Cerebellar cortex (tissue), 1 donor: ENCODE measurements around the gene MARK1.
"Not testable (repeated sequence)": the region's sequence is repeated elsewhere in the genome, so short reads cannot be mapped to it uniquely, and the experiment has no call there.

ENCODE experiments used
- DNase-seq: peaks from one replicate; pipeline ENCODE4 v3.0.0-alpha.2; 2015; ENCODE audit warnings: low spot score

MARK1 gene

DNA sequence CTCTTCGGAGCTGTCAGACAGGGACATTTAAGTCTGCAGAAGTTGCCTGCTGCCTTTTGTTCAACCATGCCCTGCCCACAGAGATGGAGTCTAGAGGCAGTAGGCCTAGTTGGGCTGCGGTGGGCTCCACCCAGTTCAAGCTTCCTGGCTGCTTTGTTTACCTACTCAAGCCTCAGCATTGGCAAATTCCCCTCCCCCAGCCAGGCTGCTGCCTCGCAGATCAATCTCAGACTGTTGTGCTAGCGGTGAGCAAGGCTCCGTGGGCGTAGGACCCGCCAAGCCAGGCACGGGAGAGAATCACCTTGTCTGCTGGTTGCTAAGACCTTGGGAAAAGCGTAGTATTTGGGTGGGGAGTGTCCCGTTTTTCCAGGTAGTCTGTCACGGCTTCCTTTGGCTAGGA lies 83.2 kb downstream of the MARK1 start:
- not testable (repeated sequence) for DNase-seq

DNA sequence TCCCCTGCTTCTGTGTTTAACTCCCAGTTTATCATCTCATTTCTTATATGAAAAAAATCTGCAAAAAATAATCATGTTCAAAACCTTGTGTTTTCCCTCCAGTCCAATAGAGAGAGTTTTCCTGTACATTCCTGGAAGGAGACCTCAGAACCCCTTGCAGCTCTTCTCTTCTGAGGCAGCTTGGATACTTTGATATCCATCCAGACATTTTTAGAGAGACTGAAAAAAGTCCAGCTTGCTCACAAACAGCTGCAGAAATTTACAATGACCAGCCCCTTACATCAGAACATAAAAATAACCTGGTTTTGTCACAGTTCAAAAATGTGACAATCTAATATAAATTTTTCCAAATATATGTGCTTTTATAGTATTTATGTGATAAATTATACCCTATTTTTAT lies 88.9 kb downstream of the MARK1 start:
- no peak for DNase-seq

GRCh38 chr1:220628431-220628830 lies 100.5 kb downstream of the MARK1 start:
- DNase-seq = no peak

DNA sequence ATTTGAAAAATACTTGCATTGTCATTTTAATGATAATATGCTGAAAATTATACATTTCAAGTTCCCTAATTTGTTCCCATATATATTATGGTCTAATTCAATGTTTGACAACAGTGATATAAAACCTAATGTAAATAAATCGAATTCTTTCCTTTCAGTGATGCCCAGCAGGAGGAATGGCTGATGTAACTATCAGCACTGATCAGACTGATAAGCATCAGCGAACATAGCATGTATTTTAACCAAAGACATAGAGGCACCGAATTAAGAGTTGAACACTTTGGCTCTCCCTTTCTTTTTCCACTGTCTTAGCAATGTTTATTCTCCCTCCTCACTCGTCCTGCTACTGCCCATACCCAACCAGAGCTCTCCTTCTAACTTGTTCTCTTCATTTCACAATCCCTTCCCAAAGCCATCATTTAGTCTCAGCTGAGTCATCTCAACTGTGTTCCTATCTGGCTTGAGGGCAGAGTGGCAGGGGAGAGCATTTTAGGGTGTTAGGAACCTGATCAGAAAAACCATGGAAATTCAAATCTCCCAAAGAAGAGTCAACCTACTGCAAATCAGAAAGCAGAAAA lies 103.4 kb downstream of the MARK1 start:
- DNase-seq = no peak

GRCh38 chr1:220637759-220638158 lies 109.8 kb downstream of the MARK1 start:
- no peak for DNase-seq

DNA sequence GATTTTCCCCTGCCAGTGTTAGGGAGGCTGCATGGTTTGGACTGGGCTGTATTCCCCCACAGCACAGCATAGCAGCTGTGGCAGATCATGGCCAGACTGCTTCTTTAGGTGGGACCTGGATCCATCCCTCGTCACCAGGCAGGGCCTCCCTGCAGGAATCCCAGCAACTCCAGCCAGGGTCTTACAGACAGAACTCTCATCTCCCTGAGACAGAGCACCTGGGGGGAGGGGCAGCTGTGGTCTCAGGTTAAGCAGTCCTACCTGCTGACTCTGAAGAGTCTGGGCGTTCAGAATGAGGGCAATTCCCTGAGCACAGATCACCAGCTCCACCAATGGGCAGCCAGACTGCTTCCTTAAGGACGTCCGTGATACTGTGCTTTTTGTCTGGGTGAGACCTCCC lies 114.3 kb downstream of the MARK1 start:
- no peak for DNase-seq

- peak; percentile 47 for DNase-seq
Measured at GRCh38 chr1:220652995-220653394, 125.1 kb downstream of the MARK1 start.

- no peak for DNase-seq
Measured at GRCh38 chr1:220655509-220655908, 127.6 kb downstream of the MARK1 start.

DNA sequence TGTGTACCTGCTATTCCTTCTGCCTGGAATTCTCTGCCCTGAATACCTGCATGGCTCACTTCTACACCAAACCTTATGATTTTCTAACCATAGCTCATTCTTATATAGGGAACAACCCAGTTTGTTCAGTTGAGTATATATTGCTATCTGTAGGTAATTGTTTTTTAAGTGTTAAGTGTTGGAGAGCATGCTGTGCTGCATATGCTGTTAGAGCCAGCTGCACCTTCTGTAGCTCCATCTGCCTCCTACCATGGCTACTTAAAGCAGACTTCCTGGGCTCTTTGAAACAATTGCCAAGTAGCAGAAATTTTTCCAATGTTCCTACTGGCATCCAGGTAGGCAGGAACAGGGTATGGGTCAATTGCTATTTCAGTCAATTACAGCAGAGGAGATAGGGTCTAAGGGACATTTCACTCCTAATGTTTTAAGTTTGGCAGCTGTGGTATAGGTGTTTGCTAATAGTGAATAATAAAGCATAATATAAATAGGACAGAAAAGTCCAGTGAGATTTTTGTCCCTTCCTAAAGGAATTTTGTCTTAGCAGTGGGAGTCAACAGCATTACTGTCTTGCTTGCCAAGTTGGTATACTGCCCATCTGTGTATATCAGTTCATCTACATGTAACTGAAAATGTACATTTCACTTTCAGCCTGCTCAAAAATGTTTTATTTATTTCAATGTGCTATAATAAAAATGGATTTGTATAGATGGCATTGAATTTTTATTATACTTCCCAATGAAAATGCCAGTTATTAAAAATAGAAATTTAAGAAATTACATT lies 128.2 kb downstream of the MARK1 start:
- peak; percentile 75 for DNase-seq

DNA sequence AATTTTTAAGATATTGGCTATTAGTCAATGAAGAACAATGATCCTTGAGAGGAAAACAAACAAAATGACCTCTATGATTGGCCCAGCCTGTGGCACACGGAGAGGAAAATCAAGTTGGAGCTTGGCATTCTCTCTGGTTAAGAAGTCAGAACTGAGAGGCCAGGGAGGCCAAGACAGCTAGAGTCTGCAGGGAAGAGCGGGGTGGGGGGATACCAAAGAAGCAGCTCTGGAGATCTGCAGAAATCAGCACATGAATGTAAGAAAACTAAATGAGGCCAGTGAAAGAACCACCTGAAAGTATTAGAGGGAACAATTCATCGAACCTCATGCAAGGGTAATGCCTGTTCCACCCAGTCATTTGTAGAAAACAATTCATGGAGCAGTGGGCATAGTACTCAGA lies 138.4 kb downstream of the MARK1 start:
- DNase-seq = no peak

DNA sequence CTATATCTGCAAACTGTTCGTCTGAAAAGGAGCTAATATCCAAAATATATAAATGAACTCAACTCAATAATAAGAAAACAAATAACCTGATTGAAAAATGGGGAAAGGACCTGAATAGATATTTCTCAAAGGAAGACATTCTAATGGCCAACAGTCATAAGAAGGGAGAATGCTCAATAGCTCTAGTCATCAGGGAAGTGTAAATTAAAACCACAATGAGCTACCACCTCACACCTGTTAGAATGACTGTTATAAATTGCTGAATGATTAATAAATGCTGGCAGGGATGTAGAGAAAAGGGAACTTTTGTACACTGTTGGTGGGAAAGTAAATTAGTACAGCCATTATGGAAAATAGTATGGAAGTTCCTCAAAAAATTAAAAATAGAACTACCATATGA lies 141.1 kb downstream of the MARK1 start:
- DNase-seq = no peak

- DNase-seq = no peak
Measured at GRCh38 chr1:220670365-220670764, 142.4 kb downstream of the MARK1 start.

DNA sequence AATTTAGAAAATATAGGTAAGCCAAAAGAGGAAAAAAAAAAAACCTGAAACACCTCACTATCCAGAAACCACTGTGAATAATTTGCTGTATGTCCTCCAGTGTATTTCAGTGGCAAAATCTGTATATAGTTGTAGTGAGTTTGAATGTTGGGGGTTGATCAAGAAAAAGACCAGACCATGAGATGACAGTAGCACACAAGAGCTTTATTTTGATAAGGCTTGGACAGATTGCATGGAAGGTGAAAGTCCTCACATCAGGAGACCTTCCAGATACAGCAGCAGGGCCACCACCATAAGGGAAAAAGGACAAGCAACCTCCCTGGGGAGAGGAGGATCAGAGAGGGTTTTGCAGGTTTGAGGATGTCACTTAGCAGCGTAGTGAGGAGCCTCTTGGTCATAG lies 146.0 kb downstream of the MARK1 start:
- DNase-seq = no peak

DNA sequence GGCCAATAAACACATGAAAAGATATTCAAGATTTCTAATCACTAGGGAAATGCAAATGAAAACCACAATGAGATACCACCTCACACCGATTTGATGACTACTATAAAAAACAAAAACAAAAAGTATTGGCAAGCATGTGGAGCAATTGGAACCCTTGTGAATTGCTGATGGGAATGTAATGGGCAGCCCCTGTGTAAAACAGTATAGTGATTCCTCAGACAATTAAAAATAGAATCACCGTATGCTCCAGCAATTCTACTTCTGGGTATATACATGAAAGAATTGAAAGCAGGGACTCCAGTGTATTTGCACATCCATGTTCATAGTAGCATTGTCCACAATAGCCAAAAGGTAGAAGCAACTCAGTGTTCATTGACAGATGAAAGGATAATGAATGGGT lies 149.3 kb downstream of the MARK1 start:
- DNase-seq = no peak

DNA sequence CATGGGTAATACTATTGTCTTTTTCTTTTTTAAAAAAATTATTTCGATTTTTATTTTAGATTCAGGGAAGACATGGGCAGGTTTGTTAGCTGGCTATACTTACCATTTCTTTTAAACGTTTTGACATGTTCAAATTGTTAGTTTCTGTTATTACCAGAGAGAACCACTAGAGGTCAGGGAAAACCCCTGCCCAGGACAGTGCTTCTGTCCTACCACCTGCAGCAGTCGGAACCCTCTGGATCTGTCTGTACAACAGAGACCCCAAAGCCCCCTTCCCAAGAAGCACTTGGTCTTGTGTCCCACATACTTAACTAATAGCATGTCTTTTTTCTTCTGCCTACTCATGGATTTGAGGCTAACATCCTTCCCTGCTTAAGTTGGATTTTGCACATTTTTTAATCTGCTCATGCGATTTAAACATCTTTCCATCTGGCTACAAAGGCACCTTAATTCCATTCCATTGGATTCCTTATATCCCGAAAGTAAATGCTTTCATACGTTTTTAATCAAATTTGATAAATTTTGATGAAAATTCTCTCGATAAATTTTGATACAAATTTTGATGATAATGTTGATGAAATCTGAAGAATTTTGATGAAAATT lies 152.2 kb downstream of the MARK1 start:
- DNase-seq = peak; percentile 60

- no peak for DNase-seq
Measured at GRCh38 chr1:220681220-220681880, 153.4 kb downstream of the MARK1 start.

DNA sequence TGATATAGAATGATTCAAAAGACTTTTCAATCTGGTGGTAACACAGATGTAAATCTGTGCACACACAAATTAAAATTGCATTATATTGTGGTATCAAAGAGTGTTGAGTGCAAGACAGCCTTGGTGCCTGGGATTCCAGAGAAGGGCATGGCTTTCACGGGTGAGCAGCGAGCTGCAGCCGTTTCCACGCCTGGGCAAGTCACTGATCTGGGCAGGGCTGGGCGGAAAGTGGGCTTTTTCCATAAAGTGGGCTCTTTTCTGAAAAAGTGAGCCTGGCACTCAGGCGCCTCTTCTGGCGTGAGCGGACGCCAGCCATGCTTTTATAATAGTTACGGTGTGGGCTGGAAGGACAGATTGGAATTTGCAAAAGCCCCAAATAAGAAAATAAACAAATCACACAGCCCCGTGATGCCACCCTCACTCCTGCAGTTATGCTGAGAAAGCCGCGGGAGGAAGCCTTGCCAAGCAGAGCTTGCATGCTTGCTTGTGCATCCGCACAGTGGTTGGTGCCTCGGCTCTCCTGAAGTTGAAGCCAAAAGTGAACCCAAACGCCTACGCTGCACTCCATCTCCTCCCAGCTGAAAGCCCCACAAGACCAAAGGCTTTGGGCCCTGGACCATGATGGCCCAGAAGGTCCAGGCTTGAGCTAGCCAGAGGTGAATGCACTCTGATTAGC lies 155.1 kb downstream of the MARK1 start:
- no peak for DNase-seq

DNA sequence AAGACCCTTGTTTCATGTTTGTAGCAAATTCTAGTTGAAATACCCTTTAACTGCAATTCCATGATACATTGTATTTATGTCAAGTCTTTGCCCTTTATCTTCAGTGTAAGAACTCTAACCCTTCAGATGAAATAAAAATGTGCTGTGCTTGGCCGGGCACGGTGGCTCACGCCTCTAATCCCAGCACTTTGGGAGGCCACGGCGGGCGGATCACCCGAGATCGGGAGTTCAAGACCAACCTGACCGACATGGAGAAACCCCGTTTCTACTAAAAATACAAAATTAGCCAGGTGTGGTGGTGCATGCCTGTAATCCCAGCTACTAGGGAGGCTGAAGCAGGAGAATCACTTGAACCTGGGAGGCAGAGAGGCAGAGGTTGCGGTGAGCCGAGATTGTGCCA lies 155.8 kb downstream of the MARK1 start:
- not testable (repeated sequence) for DNase-seq

GRCh38 chr1:220684890-220685289 lies 157.0 kb downstream of the MARK1 start:
- DNase-seq = no peak

DNA sequence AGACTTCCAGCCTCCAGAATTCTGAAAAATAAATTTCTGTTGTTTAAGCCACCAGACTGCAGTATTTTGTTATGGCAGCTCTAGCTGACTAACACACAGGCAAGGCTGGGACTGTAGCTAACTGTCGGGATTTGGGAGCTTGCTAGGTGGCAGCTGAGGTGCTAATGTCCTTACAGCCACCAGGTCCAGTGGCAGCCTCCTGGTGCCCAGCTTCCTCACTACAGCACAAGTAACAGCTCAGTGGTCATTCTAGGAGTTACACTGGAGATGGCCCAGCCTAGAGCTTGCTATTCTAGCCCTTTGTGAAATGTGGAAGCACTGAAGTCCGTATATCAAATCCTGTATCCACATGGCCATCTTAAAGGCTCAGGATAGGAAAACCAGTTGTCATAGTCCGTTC lies 157.9 kb downstream of the MARK1 start:
- DNase-seq = no peak

- DNase-seq = no peak
Measured at GRCh38 chr1:220687809-220688208, 159.9 kb downstream of the MARK1 start.

GRCh38 chr1:220689666-220690065 lies 161.7 kb downstream of the MARK1 start:
- peak; percentile 61 for DNase-seq
